Dedifferentiated amniotic fluid mesenchymal stem cell (primary cell): ENCODE measurements around the gene SPTBN1.
A peak's percentile ranks its signal among the peaks of the same experiment; 100 is the strongest.

Experiments used
- DNase-seq: peaks from one replicate; pipeline ENCODE4 v3.0.0-alpha.2; 2016; ENCODE audit errors: extremely low spot score

The SPTBN1 gene

DNA sequence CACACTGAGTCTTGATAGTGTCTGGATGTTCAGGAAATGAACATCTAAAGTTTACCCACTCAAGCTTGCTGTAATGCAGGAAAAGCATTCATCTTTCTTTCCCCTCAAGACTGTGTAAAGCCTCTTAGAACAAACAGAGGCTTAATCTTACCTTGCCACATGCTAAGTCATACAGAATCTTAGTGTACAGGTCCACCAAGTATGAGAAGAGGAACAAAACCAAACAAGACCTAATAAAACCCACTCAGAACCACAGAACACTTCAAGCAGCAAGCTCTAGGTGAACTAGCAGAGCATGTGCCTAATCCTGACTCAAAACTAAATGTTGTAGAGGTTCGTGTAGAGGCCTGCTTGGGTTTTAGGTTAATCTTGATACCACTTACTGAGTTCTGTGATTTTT, 97.6 kb downstream of the SPTBN1 start:
- DNase-seq: no peak

DNA sequence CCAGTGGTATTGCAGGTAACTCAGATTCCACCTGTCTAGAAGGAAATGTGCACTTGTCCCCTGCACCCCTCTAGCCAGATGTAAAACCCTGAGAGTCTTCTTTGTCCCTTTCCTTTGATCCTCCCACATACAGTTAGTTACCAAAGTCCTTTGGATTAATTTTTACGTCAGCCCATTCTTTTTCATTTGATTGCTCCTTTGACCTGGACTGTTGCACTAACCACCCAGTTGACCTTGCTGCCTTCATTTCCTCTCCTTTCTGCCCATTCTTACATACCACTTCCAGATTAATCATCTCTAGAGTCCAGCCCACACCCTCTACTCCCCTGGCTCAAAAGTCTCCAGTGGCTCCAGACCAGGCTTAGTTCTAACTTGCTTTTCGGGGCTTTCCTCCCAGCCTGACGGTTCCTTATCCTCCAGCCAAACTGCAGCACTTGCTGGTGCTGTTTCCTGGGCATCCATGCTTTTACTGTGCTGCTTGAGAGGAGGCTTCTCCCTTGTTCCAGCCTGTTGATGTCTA, 99.3 kb downstream of the SPTBN1 start:
- no peak for DNase-seq

DNA sequence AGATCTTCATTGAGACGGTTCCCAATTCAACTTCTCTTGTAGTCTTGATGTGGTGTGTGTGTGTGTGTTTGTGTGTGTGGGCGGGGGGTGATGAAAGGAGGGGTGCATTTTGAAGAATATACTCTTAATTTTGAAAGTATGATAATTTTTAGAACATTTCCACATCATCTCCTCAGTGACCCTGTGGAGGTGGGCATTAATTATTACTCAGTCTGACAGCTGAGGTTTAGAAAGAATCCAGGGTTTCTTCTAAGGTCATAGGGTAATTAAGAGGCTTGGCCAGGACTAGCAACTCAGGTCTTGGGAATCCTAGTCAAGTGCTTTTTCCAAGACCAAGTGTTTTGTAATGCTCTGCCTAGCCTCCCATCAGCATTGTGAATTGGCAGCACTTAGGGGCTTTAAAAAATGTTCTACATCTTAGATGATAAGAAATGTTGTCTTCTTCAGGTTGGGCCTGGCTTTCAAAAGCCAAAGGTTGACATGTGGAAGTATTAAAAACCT, 100.5 kb downstream of the SPTBN1 start:
- DNase-seq: no peak

DNA sequence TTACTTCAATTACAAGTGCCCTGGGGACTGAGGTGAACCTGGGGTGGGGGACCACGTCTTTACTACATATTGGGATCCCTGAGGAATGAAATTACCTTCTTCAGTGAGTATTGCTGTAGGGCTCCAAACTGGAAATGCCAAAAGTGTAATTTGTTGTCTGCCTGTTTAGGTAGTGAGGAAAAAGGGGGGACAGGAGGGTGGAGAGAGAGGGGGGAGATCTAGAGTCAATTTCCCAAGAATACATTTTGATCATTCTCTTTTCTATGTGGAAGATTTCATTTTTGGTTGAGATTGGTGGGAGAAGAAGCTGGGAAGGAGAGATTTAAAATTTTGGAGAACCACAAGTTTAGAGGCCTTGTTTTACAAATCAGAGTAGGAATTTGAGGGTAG, 101.1 kb downstream of the SPTBN1 start:
- no peak for DNase-seq

DNA sequence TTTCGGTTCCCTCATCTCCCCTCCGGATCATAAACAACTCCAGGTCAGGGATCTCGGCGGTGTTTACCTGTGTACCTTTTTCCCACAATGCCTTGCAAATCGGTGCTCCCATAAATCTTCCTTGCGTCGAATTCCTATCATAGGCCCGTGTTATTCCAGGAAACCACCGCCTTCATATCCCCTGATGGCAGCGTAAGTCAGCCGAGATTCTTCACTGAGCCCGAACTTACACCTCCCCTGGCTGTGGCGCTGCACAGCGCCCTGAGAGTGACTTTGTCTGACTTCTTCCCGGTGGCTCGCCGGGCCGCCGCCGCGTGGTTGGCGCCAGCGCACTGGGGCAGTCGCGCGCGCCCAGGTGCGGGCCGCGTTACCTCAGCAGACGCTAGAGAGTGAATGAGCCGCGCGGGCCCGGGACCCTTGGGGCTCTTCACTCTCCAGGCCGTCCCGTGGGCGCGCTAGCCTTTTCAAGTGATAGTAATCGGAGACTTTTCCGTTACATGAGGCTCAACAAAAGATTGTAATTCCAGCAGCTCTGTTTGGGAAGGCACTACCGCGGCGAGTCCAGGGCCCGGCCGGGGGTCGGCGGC, 101.6 kb downstream of the SPTBN1 start:
- DNase-seq: no peak

DNA sequence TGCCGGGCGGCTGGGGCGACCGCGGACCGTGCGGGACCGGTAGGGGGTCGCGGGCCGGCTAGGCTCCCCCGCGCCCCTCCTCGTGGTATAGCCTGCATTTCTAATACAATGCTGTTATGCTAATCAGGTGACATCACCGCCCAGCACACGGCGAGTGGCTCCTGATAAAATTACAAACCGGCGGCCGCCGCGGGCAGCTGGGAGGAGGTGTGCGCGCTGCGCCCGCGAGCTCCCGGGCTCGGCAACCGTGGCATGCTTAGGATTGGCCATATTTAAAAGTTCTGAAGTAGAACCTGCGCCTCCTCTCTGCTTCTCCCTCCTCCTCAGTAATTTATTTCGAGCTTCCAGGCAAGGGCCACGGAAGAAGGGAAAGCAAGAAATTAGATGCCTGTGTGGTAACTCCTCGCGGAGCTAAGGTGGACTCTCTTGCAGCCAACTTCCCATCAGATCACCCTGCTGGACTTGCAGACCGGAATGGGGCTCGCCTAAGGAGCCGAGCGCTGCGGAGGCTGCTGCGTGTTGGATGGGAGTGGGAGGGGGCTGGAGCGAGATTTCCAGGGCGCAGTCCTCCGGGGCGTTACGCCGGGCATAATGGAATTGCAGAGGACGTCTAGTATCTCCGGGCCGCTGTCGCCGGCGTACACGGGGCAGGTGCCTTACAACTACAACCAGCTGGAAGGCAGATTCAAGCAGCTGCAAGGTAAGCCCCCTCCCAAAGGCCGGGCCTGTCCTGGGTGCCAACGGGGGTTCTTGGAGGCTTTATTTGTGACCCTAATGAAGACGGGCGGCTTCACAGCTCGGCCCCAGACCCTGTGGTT, 102.3 kb downstream of the SPTBN1 start:
- no peak for DNase-seq

DNA sequence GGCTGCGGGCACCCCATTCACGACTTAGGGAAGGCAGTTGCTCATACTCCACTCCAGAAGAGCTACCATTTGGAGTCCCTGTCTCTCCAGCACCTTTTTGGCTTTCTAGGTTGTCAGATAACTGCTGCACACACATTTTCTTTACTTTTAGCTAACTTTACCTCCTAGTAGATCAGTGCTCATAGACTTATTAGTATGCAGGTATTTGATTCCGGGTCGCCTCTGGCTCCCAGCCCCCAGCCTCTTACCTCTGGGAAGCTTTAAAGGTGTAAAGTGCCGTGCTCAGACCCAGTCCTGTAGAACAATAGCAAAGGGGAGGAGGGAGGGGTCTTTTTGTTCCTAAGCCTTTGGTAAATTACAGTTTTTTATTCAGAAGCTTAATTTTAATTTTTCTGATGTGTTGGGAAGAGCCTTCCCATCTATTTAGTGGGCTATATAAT, 102.9 kb downstream of the SPTBN1 start:
- no peak for DNase-seq

DNA sequence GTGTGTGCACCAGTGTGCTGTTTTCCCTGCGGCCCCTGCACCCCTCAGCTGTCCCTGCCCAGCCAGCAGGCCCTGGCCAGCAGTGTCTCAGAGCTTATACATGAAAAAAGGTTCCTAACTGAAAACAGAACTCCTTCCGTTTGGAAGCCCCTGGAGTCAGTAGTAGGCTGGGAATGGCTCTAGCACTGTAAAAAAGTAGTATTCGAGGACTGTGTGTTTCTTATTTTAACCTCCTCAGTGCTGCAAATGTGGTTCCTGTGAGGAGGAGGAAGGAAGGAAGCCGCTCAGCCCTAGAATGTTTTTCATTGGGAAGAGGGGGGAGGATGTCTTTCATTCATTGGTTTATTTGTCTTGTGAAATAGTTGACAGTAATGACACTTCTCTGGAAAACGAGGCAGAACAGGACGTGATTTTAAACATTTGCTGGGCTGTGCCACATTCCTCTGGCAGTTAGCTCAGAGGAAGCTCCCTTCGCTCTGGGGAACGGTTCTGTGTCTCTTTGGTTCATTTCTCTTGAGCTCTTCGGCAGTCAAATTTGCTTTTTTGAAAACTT, 103.5 kb downstream of the SPTBN1 start:
- peak; percentile 79 for DNase-seq

DNA sequence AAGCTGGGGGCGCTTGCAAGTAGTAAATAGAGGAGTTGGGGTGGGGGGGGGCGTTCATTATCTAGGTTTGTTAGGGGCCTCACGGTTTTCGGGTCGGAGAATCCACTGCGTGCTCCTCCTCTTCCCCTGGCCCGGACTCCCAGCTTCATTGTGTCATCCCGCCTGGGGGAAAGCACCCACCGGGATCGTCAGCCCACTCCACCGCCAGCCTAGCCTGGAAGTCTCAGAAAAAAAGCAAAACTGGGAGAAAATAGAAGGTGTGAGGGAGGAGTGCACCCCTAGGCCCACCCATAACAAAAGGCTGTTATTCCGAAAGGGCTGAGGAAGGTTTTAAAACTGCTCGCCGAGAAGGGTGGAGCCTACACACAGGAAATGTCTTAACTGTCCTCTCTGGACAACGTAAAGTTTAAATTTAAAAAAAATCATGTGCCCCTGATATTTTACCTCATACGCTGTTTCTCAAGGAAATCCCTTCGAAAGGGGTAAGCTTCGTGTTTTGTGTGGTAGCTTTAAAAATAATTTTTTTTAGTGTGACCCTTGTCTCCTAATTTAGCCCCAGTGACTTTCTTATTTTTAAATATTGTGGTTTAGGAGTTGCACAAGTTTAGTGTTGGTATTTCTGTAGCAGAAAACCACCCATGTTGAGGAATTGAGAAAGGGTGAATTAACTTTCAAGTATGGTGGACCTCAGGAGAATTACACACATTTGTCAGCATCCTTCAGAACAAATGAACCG, 104.2 kb downstream of the SPTBN1 start:
- DNase-seq: no peak

DNA sequence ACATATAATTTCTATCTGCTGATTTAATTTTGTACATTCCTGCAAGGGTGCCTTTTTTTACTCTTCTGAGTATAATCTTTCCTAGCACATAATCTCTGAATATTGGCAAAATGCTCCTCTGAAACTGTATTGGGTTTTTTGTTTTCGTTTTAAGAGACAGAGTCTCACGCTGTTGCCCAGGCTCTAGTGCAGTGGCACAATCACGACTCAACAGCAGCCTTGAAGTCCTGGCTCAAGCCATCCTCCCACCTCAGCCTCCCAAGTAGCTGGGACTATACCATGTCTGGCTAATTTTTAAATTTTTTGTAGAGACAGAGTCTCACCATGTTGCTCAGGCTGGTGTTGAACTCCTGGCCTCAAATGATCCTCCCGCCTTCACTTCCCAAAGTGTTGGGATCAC, 104.9 kb downstream of the SPTBN1 start:
- DNase-seq: no peak

DNA sequence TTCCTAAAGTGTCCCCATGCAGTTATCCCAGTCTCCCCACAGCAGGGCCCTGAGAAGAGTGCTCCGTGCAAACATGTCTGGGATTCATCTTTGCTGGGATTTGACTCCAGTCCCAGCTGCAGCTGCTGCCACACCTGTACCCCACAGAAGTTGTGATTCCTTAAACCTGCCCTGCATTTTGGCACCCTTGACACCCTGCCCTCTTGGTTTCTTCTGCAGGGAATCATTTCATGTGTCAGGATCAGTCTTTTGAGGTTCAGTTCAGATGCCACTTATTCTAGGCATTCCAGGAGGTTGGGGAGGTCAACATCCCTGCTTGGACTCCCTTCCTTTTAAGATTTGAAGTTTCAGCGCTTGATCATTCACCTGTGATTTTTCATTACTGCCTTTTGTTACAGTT, 108.3 kb downstream of the SPTBN1 start:
- DNase-seq: no peak

DNA sequence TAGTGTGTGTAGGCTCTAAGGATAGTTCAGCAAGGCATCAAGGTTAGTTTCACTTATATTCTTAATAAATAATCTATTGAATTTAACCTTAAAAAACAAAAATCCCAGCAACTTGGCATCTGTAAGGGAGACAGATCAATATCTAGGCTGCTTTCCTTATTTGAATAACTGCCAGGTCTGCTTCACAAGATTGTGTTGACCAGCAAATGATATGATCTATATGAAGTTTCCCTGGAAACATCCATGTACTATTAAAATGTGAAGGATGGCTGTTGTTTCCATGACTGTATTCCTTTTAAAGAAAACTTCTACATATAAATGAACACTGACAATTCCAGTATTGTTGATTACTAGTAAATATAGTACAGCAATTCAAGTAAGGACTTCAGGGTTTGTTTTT, 109.4 kb downstream of the SPTBN1 start:
- DNase-seq: no peak

DNA sequence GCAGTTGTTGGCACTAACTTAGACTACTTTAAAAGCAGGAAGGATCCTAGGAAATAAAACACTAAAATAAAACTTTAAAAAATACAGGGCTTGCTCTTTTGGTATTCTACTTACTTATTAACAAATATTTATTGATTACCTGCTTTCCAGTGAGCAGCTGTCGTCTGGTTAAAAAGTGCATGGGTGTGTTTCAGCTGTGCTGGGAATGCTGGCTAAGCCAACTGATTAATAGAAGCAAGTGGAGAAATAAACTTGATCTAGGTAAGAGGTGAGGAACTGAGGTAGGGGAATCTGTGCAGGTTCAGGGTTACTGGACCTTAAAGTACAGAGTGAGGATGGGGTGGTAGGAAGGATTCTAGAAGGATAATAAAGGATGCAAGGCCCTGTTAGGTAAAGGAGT, 110.8 kb downstream of the SPTBN1 start:
- DNase-seq: no peak

DNA sequence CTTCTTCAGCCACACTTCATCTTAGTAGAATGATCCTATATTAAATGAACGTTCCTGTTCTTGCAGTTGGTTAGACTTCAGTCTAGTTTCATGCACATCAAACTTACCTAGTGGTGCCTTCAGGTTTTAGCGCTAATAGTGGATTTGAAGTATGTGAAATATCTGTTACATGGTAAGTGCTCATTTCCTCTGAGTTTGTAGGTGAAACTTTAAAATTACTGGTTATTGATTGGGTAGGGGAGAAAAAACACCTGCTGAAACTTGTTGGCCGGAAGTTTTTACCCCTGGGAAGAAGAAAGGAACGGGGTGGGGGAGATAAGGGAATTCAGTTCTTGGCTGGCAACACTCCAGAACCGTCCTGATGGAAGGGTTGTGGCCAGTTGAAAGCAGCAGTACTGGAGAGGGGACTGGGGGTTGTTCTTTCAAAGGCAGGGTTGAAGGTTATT, 112.8 kb downstream of the SPTBN1 start:
- DNase-seq: no peak

DNA sequence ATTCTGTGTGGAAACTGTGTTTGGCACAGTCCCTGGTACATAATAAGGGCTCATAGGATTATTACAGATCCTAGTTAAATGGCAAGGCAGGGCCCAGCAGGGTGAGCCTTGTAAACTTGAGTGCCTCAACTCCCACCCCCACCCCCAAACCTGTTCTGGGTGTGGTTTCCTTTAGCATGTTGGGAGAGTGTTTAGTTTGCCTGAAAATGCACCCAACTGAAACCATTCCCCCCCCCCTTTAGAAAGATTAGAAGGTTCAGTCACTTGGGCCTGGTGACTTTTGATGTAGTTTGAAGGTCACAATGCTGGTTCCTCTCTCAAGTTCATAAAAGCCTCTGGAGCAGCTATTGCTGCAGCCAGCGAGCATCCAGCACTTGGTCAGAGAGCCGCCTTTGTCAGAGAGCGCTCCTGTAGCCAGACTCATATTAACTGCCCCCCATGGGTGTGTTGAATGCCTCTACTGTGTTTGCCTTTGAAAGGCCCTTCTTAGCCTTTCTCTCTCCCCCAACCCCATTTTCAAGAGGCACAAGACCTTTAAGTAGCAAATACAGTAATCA, 113.7 kb downstream of the SPTBN1 start:
- no peak for DNase-seq

DNA sequence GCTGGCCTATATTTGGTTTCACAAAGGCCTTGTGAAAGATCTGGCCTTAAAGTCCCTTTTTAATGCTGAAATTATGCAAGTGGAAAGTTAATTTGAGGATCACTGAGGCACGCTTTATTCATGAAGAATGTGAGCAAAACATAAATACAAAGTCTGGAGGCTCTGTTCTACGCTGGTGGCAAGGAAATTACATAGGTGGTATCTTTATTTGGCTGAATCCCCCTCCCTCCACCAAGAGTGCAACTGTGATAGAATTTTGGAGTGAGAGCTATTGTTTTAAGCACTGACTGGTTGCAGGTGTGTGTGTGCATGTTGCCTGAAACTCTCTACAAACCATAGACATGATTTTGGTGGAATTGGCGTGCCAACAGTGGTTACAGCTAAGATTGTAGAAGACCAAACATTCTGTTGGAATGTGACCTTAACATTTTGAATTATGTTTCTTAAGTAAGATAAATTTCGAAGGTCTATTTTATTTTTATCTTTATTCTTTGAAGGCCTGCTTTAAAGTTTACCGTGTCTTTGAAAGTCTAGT, 114.3 kb downstream of the SPTBN1 start:
- DNase-seq: no peak

DNA sequence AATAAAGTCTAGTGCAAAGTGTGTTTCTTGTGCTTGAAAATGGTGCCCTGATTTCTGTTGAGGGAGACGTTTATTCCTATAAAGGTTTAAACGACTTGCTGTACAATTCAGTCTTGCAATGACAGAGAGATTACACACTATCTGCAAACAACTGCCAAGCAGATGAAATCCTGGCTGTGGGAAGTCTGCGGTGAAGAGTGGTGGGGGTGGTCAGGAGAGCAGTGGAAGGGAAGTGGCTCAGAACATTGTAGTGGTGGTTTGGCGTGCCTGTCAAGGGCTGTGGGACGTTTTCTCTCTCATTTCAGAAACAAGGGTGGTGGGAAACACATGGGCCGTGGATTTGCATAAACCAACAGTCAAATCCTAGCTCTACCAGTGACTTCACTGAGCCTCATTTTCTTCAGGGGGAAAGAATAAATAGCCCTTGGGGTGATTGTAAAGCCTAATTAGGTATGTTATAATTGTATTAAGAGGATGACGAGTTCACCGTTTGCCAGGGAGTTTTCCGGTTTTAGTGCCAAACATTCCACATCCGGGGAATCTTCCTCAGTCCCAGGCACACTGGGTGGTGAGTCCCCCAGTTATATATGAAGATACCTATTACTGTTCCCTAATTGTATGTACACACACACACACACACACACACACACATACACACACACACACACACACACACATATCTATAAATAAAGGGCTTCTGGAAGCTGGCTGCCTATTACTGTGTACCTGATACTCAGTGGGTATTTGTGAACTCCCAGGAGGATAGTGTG, 115.0 kb downstream of the SPTBN1 start:
- DNase-seq: peak; percentile 79

DNA sequence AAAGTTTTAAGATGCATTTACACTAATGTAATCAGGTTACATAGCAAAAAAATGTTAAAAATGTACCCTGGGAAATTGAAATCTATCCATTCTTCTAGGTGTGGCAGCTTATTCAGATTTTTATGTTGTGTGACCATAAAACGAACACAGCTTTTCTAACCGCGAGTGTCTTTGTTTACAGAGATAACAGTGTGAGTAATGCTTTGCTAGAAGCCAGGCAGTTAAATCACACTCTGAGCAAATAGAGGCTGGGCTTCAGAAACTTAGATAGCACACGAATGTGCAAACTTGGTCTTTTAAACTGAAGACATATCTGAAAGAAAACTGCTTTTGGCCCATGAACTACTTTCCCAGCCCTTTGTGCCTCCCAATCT, 116.1 kb downstream of the SPTBN1 start:
- peak; percentile 86 for DNase-seq

DNA sequence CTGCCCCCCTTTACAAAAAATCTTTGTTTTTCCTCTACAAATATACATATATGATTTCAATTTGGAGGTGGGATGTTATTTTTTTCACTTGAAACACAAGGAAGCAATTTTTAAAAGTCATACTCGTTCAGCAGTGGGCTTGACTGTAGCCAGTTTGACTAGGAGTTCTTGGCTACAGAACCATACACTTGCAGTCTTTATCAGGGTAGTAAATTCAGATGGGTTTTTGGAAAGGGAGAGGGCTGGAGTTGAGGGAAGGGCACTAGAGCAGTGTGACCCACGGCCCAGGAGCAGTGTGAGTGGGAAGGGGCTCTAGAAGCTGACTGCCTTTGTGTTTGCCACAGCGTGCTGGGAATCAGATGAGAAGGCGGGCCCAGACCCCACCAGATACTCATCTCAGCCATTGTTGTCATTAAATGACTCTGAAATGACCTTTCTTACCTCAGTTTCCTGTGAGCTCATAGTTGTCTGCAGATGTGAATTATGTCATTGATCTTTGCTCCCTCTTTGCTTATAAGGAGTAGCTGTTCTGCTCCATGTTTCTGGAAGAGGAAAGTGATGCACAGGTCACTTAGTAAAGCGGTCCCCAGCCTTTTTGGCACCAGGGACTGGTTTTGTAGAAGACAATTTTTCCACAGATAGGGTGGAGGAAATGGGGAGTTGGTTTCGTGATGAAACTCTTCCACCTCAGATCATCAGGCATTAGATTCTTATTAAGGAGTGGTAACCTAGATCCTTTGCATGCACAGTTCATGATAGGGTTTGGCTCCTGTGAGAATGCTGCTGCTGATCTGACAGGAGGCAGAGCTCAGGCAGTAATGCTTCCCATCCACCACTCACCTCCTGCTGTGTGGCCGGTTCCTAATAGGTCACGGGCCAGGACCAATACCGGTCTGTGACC, 116.8 kb downstream of the SPTBN1 start:
- no peak for DNase-seq

DNA sequence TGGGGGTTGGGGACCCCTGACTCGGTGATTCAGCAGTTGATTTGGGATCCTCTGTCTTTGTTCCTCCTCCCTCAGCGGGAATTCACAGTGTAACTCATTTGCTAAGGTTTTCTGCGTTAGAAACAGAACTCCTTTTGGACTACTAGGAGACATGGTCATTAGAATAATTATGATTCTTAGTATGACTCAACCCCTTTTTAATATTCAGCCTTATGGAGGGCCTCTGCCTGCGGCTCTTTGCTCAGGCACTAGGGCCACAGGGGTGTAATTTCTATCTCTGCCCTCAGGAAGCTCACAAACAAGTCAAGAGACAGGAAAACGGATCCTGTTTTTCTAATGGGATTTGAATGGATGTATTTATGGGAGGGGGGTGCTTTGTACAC, 117.4 kb downstream of the SPTBN1 start:
- no peak for DNase-seq
